ENCODE measurements around the gene GYPE. TPM values are rescaled to one million over a fixed set of nuclear protein-coding genes. Genes with fewer than 3 reads are reported as not detected.
"Not testable (repeated sequence)": the region's sequence is repeated elsewhere in the genome, so short reads cannot be mapped to it uniquely, and the experiment has no call there.

GYPE gene
- total RNA-seq, 1 experiment from 2014 or later: 4.0 TPM

DNA sequence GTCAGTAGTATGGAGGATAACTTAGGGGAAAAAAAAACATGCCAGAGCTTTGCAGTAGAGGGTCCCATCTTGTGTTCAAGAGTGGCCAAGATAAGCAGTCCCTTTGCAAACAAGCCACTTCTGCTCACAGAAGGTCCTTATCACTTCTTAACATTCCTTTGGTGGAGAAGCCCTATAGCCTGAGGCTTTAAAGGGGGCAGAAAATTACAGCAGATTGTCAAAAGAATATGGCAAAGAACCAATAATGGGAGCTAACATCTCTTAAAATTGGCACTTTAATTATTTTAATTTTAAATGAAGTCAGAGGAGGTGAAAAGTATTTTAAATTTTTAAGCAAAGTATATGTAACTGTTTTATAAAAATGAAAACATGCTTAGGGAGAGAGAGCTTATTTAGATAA lies 20.4 kb downstream of the GYPE start:
- not testable (repeated sequence) for H3K27ac ChIP-seq (ENCODE audit: low read length)

DNA sequence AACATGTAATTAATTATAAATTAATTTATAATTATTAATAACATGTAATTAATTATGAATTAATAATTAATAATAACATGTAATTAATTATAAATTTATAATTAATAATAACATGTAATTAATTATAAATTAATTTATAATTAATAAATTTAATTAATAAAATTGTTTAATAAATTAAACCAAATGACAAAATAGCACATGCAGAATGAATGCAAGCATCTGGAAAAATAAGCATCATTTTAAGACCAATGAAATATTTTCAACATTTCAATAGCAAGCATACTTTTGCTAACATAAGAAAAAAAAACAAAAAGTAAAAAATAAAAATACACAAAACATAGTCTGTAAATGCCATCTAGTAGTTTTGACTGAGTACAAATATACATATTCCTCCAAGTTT lies 21.8 kb downstream of the GYPE start:
- Histone ChIP-seq H3K4me1 (ENCODE audit: low read length) (no peaks in the 10 kb centered on the region), H3K9me3 (ENCODE audit: low read length) (no peaks in the 10 kb centered on the region), H3K4me3 (ENCODE audit: low read length) (no peak overlapping the region), H3K9me2 (replicated peaks; ENCODE audit: insufficient read depth, low read length) (no peaks in the 10 kb centered on the region), H3K9ac (ENCODE audit: low read length) (no peak overlapping the region), H3K27me3 (ENCODE audit: low read length) (no peaks in the 10 kb centered on the region), H3K27ac (ENCODE audit: low read length) (no peak overlapping the region), H3K36me3 (ENCODE audit: insufficient read depth, low read length) (no peaks in the 10 kb centered on the region), H3K4me2 (ENCODE audit: low read depth, low read length, poor library complexity, severe bottlenecking) (no peak overlapping the region), H4K20me1 (ENCODE audit: insufficient read depth, low read depth, low read length) (no peaks in the 10 kb centered on the region), H3K79me2 (ENCODE audit: low read length) (no peaks in the 10 kb centered on the region), H2AFZ (ENCODE audit: low read length) (no peak overlapping the region)
- DNase-seq: no peak

More for the DNA sequence above, 20.4 kb downstream of the GYPE start:
- H4K20me1 ChIP-seq (ENCODE audit: insufficient read depth, low read depth, low read length); H2AFZ ChIP-seq (ENCODE audit: low read length); H3K9ac ChIP-seq (ENCODE audit: low read length); H3K4me1 ChIP-seq (ENCODE audit: low read length); H3K27me3 ChIP-seq (ENCODE audit: low read length); DNase-seq; H3K9me2 ChIP-seq (replicated peaks; ENCODE audit: insufficient read depth, low read length); H3K36me3 ChIP-seq (ENCODE audit: insufficient read depth, low read length); H3K4me3 ChIP-seq (ENCODE audit: low read length); H3K4me2 ChIP-seq (ENCODE audit: low read depth, low read length, poor library complexity, severe bottlenecking); H3K9me3 ChIP-seq (ENCODE audit: low read length); H3K79me2 ChIP-seq (ENCODE audit: low read length): not testable (repeated sequence)

DNA sequence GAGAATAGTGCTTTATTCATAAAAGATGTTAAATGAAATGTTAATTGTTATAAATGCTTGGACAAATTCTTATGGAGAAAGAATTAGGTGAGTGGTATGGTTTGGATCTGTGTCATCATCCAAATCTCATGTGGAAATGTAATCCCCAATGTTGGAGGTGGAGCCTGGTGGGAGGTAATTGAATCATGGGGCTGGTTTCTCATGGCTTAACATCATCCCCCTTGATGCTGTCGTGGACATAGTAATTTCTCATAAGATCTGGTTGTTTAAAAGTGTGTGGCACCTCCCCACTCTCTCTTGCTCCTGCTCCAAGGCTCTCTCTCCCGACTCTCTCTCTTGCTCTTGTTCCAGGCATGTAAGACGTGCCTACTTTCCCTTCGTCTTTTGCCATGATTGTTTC lies 22.5 kb downstream of the GYPE start:
- H3K9me3 ChIP-seq (ENCODE audit: low read length): no peaks in the 10 kb centered on the region
- no peak overlapping the region for H3K9ac ChIP-seq (ENCODE audit: low read length)
- H3K4me1 ChIP-seq (ENCODE audit: low read length): no peaks in the 10 kb centered on the region
- H3K27me3 ChIP-seq (ENCODE audit: low read length): no peaks in the 10 kb centered on the region
- H3K79me2 ChIP-seq (ENCODE audit: low read length): no peaks in the 10 kb centered on the region
- no peak for DNase-seq
- H4K20me1 ChIP-seq (ENCODE audit: insufficient read depth, low read depth, low read length): no peaks in the 10 kb centered on the region
- H2AFZ ChIP-seq (ENCODE audit: low read length): no peak overlapping the region
- H3K4me3 ChIP-seq (ENCODE audit: low read length): no peak overlapping the region
- H3K9me2 ChIP-seq (replicated peaks; ENCODE audit: insufficient read depth, low read length): no peaks in the 10 kb centered on the region
- H3K27ac ChIP-seq (ENCODE audit: low read length): no peak overlapping the region
- H3K4me2 ChIP-seq (ENCODE audit: low read depth, low read length, poor library complexity, severe bottlenecking): no peak overlapping the region
- H3K36me3 ChIP-seq (ENCODE audit: insufficient read depth, low read length): no peaks in the 10 kb centered on the region

GRCh38 chr4:143879561-143879960 lies 25.8 kb downstream of the GYPE start:
- H3K79me2 ChIP-seq (ENCODE audit: low read length); H3K4me2 ChIP-seq (ENCODE audit: low read depth, low read length, poor library complexity, severe bottlenecking); H3K27ac ChIP-seq (ENCODE audit: low read length); H3K4me1 ChIP-seq (ENCODE audit: low read length); H3K9ac ChIP-seq (ENCODE audit: low read length); DNase-seq; H3K27me3 ChIP-seq (ENCODE audit: low read length); H2AFZ ChIP-seq (ENCODE audit: low read length); H3K4me3 ChIP-seq (ENCODE audit: low read length); H3K36me3 ChIP-seq (ENCODE audit: insufficient read depth, low read length); H4K20me1 ChIP-seq (ENCODE audit: insufficient read depth, low read depth, low read length); H3K9me3 ChIP-seq (ENCODE audit: low read length); H3K9me2 ChIP-seq (replicated peaks; ENCODE audit: insufficient read depth, low read length): not testable (repeated sequence)

DNA sequence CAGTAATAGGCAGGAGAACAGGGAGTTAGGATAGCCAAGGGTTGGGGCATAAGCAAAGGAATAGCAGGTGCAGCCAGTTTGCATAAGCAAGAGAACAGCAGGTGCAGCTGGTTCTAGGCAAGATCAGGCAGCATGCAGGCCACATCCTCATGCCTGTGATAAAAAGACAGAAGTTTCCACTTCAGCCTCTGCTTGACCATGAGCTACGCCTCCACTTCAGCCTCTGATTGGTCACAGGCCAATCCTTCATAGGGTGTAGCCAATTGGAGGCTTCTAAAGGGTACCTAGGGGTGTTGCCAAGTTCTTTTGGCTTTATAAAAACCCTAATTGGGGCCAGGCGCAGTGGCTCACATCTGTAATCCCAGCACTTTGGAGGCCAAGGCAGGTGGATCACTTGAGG lies 30.0 kb downstream of the GYPE start:
- not testable (repeated sequence) for H3K27ac ChIP-seq (ENCODE audit: low read length); H3K36me3 ChIP-seq (ENCODE audit: insufficient read depth, low read length); H3K4me1 ChIP-seq (ENCODE audit: low read length); H3K9me3 ChIP-seq (ENCODE audit: low read length); H3K4me2 ChIP-seq (ENCODE audit: low read depth, low read length, poor library complexity, severe bottlenecking); DNase-seq; H3K4me3 ChIP-seq (ENCODE audit: low read length); H3K79me2 ChIP-seq (ENCODE audit: low read length); H3K27me3 ChIP-seq (ENCODE audit: low read length); H4K20me1 ChIP-seq (ENCODE audit: insufficient read depth, low read depth, low read length); H2AFZ ChIP-seq (ENCODE audit: low read length); H3K9me2 ChIP-seq (replicated peaks; ENCODE audit: insufficient read depth, low read length); H3K9ac ChIP-seq (ENCODE audit: low read length)

DNA sequence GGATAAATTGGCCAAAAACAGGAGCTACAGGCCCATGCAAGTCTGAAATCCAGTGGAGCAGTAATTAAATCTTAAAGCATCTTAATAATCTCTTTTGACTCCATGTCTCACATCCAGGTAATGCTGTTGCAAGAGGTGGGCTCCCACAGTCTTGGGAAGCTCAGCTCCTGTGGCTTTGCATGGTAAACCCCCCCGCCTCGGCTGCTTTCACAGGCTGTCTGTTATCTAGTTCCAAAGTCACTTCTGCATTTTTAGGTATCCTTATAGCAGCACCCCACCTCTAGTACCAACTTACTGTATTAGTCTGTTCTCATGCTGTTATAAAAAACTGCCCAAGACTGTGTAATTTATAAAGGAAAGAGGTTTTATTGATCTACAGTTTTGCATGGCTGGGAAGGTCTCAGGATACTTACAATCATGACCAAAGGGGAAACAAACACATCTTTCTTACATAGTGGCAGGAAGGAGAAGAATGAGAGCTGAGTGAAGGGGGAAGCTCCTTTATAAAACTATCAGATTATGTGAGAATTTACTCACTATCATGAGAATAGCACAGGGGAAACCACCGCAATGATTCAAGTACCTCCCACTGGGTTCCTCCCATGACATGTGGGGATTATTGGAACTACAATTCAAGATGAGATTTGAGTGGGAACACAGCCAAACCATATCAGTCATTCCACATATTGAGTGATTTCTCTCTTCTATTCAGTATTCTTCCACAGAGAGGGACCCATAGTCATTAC lies 34.7 kb downstream of the GYPE start:
- not testable (repeated sequence) for H3K27me3 ChIP-seq (ENCODE audit: low read length); H3K4me1 ChIP-seq (ENCODE audit: low read length); DNase-seq; H4K20me1 ChIP-seq (ENCODE audit: insufficient read depth, low read depth, low read length); H3K9me3 ChIP-seq (ENCODE audit: low read length); H3K27ac ChIP-seq (ENCODE audit: low read length); H3K9ac ChIP-seq (ENCODE audit: low read length); H3K4me2 ChIP-seq (ENCODE audit: low read depth, low read length, poor library complexity, severe bottlenecking); H3K9me2 ChIP-seq (replicated peaks; ENCODE audit: insufficient read depth, low read length); H2AFZ ChIP-seq (ENCODE audit: low read length); H3K36me3 ChIP-seq (ENCODE audit: insufficient read depth, low read length); H3K4me3 ChIP-seq (ENCODE audit: low read length); H3K79me2 ChIP-seq (ENCODE audit: low read length)

- not testable (repeated sequence) for H3K27ac ChIP-seq (ENCODE audit: low read length); H3K9me3 ChIP-seq (ENCODE audit: low read length); DNase-seq; H3K4me1 ChIP-seq (ENCODE audit: low read length); H3K9ac ChIP-seq (ENCODE audit: low read length); H3K4me3 ChIP-seq (ENCODE audit: low read length); H2AFZ ChIP-seq (ENCODE audit: low read length); H3K27me3 ChIP-seq (ENCODE audit: low read length); H3K79me2 ChIP-seq (ENCODE audit: low read length); H3K9me2 ChIP-seq (replicated peaks; ENCODE audit: insufficient read depth, low read length); H3K4me2 ChIP-seq (ENCODE audit: low read depth, low read length, poor library complexity, severe bottlenecking); H4K20me1 ChIP-seq (ENCODE audit: insufficient read depth, low read depth, low read length); H3K36me3 ChIP-seq (ENCODE audit: insufficient read depth, low read length)
Measured at GRCh38 chr4:143869925-143870324, 35.4 kb downstream of the GYPE start.

GRCh38 chr4:143862716-143863115 lies 42.6 kb downstream of the GYPE start:
- not testable (repeated sequence) for H3K4me2 ChIP-seq (ENCODE audit: low read depth, low read length, poor library complexity, severe bottlenecking); H3K36me3 ChIP-seq (ENCODE audit: insufficient read depth, low read length); H3K9ac ChIP-seq (ENCODE audit: low read length)

GRCh38 chr4:143858456-143858855 lies 46.9 kb downstream of the GYPE start:
- DNase-seq: no peak
- Histone ChIP-seq H3K9me3 (ENCODE audit: low read length) (no peaks in the 10 kb centered on the region), H3K79me2 (ENCODE audit: low read length) (no peaks in the 10 kb centered on the region), H3K27me3 (ENCODE audit: low read length) (no peaks in the 10 kb centered on the region), H4K20me1 (ENCODE audit: insufficient read depth, low read depth, low read length) (no peaks in the 10 kb centered on the region), H3K36me3 (ENCODE audit: insufficient read depth, low read length) (no peaks in the 10 kb centered on the region), H3K27ac (ENCODE audit: low read length) (no peak overlapping the region), H3K4me1 (ENCODE audit: low read length) (no peaks in the 10 kb centered on the region), H2AFZ (ENCODE audit: low read length) (no peak overlapping the region), H3K9me2 (replicated peaks; ENCODE audit: insufficient read depth, low read length) (no peaks in the 10 kb centered on the region), H3K4me2 (ENCODE audit: low read depth, low read length, poor library complexity, severe bottlenecking) (no peak overlapping the region), H3K9ac (ENCODE audit: low read length) (no peak overlapping the region), H3K4me3 (ENCODE audit: low read length) (no peak overlapping the region)

More at GRCh38 chr4:143862716-143863115, 42.6 kb downstream of the GYPE start:
- not testable (repeated sequence) for H2AFZ ChIP-seq (ENCODE audit: low read length); H3K4me3 ChIP-seq (ENCODE audit: low read length); H3K27ac ChIP-seq (ENCODE audit: low read length); H4K20me1 ChIP-seq (ENCODE audit: insufficient read depth, low read depth, low read length); H3K79me2 ChIP-seq (ENCODE audit: low read length); H3K4me1 ChIP-seq (ENCODE audit: low read length); H3K27me3 ChIP-seq (ENCODE audit: low read length); DNase-seq; H3K9me2 ChIP-seq (replicated peaks; ENCODE audit: insufficient read depth, low read length); H3K9me3 ChIP-seq (ENCODE audit: low read length)
